Right ventricle myocardium superior (tissue), 1 donor: ENCODE measurements around the gene GOLGA2. TPM values are rescaled to one million over a fixed set of nuclear protein-coding genes. Genes with fewer than 3 reads are reported as not detected.

Experiments used
- ATAC-seq: fragments of 200-7000 bp; cut with Tn5 transposase; one replicate; pipeline ENCODE4 v1.9.1; 2020; ENCODE audit warnings: mild to moderate bottlenecking; ENCODE audit not compliant: poor library complexity
- DNase-seq: peaks from one replicate; pipeline ENCODE4 v3.0.0-alpha.2; 2020
- intact Hi-C: fragments of 100-400 bp; cut with DNase I; formaldehyde crosslinking; loops from one replicate; pipeline ENCODE4 v1.11.2; 2022
- total RNA-seq: library from RNA; stranded (reverse); fragmentation: NEBNext Ultra II Directional; extraction: Animal tissue kit (Norgen Biotek cat#: 25700); gene quantifications from one replicate; pipeline ENCODE4 v1.2.1, GENCODE V29; 2021
- donor health status: DM: no; HTN: yes; CAD: no; lungs with severe emphysema.

GOLGA2 gene
- total RNA-seq, 1 donor from 2014 or later, result 77.7 TPM

DNA sequence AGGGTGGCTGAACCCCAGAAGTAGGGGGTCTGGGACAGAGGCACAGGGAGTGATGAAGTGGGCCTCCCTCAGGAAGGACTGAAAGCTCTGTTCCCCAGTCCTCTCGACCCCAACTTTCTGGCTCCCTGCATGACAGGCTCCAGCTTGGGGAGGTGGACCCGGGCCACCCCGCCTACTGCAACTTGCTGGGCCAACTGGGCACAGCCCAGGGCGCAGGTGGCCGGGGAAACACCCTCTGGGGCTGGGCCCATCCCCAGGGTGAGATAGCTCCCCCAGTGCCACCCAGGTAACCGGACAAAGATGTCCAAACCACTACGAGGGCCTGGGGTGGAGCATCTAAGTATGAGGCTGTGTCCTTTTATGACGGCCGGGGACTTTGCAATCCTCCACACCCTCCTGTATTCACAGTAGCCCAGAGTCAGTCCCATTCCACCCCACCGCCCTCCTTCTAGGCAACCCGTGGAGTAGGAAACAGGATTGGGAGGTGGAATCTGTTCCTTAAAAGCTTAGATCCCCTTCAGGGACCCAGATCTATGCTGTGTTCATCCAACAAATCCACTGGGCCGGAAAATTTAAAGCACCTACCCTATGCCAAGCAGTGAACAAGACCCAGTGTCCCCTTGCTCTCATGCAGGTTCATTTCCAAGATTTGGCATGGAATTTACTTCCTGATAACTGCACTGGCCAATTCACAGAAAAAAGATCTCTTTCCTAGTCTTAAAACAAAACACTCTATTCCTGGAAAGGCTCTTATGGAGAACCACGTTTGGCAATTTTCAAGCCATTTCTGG lies 52.7 kb downstream of the GOLGA2 start:
- DNase-seq (no peak), ATAC-seq (no peak)
- intact Hi-C loops, result no loop called here

DNA sequence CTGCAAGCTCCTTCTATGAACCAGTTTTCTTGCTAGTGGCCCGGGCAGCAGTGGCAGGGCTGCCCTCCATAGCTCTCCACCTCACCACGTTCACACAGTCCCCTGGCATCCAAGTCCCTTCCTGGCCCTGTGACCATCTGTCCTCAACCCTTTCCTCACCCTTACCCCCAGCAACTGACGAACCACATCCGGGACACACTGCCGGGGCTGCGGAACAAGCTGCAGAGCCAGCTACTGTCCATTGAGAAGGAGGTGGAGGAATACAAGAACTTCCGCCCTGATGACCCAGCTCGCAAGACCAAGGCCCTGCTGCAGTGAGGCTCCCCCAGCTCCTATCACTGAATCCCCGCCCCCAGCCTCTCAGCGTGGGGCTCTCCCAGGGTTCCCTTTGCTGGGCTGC lies 53.8 kb downstream of the GOLGA2 start:
- DNase-seq (no peak), ATAC-seq (no peak)
- intact Hi-C loops, result no loop called here

DNA sequence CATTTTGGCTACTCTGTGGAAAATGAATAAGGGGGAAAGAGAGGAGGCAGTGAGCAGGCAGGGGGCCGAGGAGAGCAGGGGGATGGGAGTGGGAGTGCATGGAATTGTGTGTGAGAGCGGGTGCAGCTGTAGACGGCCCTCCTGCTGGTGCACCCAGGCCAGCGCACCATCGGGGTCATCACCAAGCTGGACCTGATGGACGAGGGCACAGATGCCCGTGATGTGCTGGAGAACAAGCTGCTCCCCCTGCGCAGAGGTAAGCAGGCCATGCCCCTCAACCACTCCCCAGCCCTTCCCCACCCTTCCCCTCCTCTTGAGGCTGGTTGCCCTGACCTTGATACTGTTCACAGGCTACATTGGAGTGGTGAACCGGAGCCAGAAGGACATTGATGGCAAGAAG lies 56.0 kb downstream of the GOLGA2 start:
- DNase-seq, result no peak
- intact Hi-C loops, result no loop called here
- ATAC-seq, result no peak

DNA sequence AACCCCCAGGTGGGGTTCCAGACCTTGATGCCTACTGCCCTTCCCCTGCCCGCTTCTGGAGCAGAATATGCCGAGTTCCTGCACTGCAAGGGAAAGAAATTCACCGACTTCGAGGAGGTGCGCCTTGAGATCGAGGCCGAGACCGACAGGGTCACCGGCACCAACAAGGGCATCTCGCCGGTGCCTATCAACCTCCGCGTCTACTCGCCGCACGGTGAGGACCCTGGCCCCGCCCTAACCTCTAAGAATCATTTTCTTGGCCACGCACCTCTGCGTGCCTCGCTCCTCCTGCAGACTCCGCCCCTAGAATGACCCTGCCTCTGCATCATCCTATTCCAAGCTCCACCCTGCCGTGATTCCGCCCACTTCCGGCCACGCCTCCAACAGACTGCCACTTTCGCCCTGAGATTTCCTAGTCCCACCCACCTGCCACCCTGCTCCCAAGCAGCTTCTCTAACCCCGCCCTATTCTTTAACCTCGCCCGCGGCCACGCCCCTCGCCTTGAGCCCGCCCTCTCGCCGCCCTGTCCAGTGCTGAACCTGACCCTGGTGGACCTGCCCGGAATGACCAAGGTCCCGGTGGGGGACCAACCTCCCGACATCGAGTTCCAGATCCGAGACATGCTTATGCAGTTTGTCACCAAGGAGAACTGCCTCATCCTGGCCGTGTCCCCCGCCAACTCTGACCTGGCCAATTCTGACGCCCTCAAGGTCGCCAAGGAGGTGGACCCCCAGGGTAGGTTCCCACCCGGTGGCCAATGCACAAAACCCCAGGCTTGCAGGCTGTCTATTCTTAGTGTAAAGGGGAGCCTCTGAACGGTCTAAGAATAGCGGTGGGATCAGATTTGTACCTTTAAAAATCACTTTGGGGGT lies 57.1 kb downstream of the GOLGA2 start:
- ATAC-seq, result peak; percentile 92
- intact Hi-C loops, result no loop called here
- DNase-seq, result peak; percentile 95

- ATAC-seq (no peak), DNase-seq (no peak)
- intact Hi-C loops, result no loop called here
Measured at GRCh38 chr9:128218172-128218517, 57.7 kb downstream of the GOLGA2 start.

DNA sequence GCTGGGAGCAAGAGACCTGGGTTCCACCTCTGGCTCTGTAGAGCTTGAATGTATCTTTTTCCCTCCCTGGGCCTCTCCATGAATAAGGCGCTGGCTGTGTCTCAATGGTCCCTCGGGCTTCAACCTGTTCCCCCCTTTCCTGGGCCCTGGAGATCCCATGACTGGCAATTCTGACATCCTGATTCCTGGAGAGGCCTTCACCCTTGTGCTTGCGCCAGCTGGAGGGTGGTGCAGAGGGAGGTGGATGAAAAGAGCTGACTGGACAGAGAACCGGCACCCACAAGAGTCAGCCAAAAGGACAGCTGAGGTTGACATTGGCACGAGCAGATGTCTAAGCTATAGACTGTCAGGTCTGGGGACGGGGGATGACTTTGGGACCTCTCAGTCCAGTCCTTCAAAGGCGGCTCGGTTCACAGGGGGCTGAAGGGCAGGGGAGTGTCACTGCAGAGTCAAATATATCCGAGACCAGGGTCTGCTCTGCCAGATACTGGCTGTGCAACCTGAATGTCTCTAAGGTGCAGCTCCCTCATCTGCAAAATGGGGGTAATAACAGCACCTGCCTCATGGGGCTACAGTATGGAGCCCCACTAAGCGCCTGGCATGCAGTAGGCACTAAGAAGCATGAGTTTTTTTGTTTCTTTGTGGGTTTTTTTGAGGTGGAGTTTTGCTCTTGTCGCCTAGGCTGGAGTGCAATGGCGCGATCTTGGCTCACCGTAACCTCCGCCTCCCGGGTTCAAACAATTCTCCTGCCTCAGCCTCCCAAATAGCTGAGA lies 58.8 kb downstream of the GOLGA2 start:
- DNase-seq (peak; percentile 57), ATAC-seq (peak; percentile 11)
- intact Hi-C loops, result no loop called here

GRCh38 chr9:128215491-128216409 lies 60.1 kb downstream of the GOLGA2 start:
- intact Hi-C loops, result no loop called here
- DNase-seq, result no peak
- ATAC-seq, result peak; percentile 32

- ATAC-seq (no peak), DNase-seq (no peak)
- intact Hi-C loops, result no loop called here
Measured at GRCh38 chr9:128214571-128215490, 61.0 kb downstream of the GOLGA2 start.

DNA sequence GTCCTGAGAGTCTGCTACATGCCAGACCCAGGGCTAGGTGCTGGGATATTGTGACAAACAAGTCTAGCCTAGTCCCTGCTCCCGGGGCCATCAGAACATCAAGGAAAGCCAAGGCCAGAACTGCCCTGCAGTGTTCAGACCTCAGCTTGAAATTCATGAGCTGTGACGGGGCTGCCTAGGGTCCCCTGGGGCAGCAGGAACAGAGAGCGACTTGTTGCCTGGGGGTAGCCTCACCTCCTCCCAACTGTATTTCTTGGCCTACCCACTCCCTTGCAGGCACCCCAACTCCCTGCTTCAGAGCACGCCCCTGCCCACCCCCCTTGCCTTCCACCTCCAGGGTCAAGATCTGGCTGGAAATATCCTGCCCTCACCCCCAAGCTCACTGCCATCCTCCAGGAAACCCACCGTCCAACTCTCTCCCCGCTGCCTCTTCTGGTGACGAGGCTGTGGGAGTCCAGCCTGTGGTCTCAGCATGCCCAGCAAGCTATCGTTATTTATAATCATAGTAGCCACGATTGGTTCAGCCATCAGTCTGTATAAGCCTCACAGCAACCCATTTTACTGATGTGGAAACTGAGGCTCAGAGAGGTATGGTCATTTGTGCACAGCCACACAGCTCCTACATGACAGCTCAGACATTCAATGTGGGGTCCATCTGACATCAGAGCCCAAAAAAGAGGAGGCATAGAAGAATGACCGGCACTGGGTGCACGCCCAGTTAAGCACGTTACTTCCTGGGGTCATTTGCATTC lies 61.9 kb downstream of the GOLGA2 start:
- intact Hi-C loops, result no loop called here
- ATAC-seq, result no peak
- no peak for DNase-seq

DNA sequence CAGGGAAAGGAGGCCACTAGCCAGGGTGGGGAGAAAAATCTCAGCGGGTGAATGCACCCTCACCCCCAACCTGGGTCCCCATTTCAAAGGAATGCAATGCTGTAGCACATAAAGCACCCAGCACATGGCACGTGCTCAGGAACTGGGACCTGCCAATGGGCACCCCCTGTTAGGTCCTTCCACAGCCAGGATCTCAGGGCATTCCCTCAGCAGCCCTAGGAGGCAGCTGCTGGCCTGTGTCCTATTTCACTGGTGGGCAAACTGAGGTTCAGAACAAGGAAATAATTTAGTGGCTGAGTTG lies 63.9 kb downstream of the GOLGA2 start:
- ATAC-seq (no peak), DNase-seq (no peak)
- intact Hi-C loops, result no loop called here

GRCh38 chr9:128211186-128211980 lies 64.4 kb downstream of the GOLGA2 start:
- DNase-seq (no peak), ATAC-seq (no peak)
- intact Hi-C loops, result no loop called here

DNA sequence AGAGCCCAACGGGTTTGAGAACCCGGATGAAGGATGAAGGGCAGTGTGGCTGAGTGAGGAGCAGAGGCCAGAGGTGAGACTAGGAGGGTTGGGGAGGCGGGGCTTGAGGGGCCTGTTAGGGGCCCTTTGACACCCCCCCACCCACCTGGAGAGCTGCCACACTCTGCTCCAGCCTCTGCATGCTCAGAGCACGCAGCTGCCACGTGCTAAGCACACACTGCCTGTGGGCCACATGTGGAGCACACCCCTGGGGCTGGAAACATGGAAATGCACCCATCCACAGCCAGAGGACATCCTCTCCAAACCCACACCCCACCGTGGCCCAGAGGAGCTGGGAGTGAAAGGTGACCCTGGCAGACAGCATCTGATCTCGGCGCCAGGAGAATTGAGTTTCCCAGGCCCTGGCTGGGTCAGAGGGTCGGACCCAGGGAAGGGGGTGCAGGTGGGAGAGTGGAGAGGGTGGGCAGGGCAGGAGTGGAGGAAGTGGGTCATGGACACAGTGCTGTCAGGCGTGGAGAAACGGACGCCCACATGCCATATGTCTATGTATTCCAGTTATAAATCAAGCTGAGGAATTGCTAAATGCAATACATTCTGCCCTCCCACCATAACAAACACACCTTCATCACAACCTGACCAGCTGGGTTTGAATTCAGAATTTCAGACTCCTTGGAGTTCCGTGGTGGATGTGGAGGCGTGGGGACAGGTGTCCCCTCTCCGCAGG lies 66.7 kb downstream of the GOLGA2 start:
- no peak for ATAC-seq
- intact Hi-C loops, result no loop called here
- DNase-seq, result no peak

GRCh38 chr9:128208386-128208785 lies 67.4 kb downstream of the GOLGA2 start:
- no peak for DNase-seq
- intact Hi-C loops, result no loop called here
- no peak for ATAC-seq

GRCh38 chr9:128206916-128207910 lies 68.6 kb downstream of the GOLGA2 start:
- intact Hi-C loops, result no loop called here
- DNase-seq (no peak), ATAC-seq (no peak)
